ENCODE results near the gene OTOGL.

The OTOGL gene

GRCh38 chr12:80156306-80156705, 57.0 kb downstream of the OTOGL start:
- H3K27ac ChIP-seq (ENCODE audit: poor library complexity, severe bottlenecking) = no peak overlapping the region
- H3K4me1 ChIP-seq (ENCODE audit: insufficient read depth, poor library complexity, severe bottlenecking) = peaks cover 8% of the 10 kb centered on the region
- TF ChIP-seq CTCF (IDR thresholded peaks at IDR 0.05; ENCODE audit: poor library complexity, severe bottlenecking) = no peak

GRCh38 chr12:80157645-80158044, 58.3 kb downstream of the OTOGL start:
- H3K27me3 ChIP-seq (ENCODE audit: insufficient read depth, poor library complexity, severe bottlenecking) = no peaks in the 10 kb centered on the region
- DNase-seq (ENCODE audit: low spot score) = no peak
- H3K4me3 ChIP-seq (ENCODE audit: severe bottlenecking) = no peak overlapping the region
- no peak overlapping the region for H3K27ac ChIP-seq (ENCODE audit: poor library complexity, severe bottlenecking)
- H3K9me3 ChIP-seq (ENCODE audit: severe bottlenecking) = no peaks in the 10 kb centered on the region
- no peaks in the 10 kb centered on the region for H3K36me3 ChIP-seq (ENCODE audit: low read depth)
- TF ChIP-seq CTCF (IDR thresholded peaks at IDR 0.05; ENCODE audit: poor library complexity, severe bottlenecking) = no peak
- no peak for ATAC-seq (ENCODE audit: low read depth)
- peaks cover 8% of the 10 kb centered on the region for H3K4me1 ChIP-seq (ENCODE audit: insufficient read depth, poor library complexity, severe bottlenecking)

More at GRCh38 chr12:80156306-80156705, 57.0 kb downstream of the OTOGL start:
- Histone ChIP-seq H3K9me3 (ENCODE audit: severe bottlenecking) (no peaks in the 10 kb centered on the region), H3K36me3 (ENCODE audit: low read depth) (no peaks in the 10 kb centered on the region), H3K4me3 (ENCODE audit: severe bottlenecking) (no peak overlapping the region), H3K27me3 (ENCODE audit: insufficient read depth, poor library complexity, severe bottlenecking) (no peaks in the 10 kb centered on the region)
- ATAC-seq (ENCODE audit: low read depth) (no peak), DNase-seq (ENCODE audit: low spot score) (no peak)

GRCh38 chr12:80161612-80162011, 62.3 kb downstream of the OTOGL start:
- ATAC-seq (ENCODE audit: low read depth) = no peak
- DNase-seq (ENCODE audit: low spot score) = no peak
- Histone ChIP-seq H3K4me1 (ENCODE audit: insufficient read depth, poor library complexity, severe bottlenecking) (no peaks in the 10 kb centered on the region), H3K36me3 (ENCODE audit: low read depth) (no peaks in the 10 kb centered on the region), H3K4me3 (ENCODE audit: severe bottlenecking) (no peak overlapping the region), H3K27ac (ENCODE audit: poor library complexity, severe bottlenecking) (no peak overlapping the region), H3K27me3 (ENCODE audit: insufficient read depth, poor library complexity, severe bottlenecking) (no peaks in the 10 kb centered on the region), H3K9me3 (ENCODE audit: severe bottlenecking) (no peaks in the 10 kb centered on the region)
- TF ChIP-seq CTCF (IDR thresholded peaks at IDR 0.05; ENCODE audit: poor library complexity, severe bottlenecking) = no peak

- Histone ChIP-seq H3K27me3 (ENCODE audit: insufficient read depth, poor library complexity, severe bottlenecking) (no peaks in the 10 kb centered on the region), H3K4me3 (ENCODE audit: severe bottlenecking) (no peak overlapping the region), H3K4me1 (ENCODE audit: insufficient read depth, poor library complexity, severe bottlenecking) (no peaks in the 10 kb centered on the region), H3K36me3 (ENCODE audit: low read depth) (no peaks in the 10 kb centered on the region), H3K27ac (ENCODE audit: poor library complexity, severe bottlenecking) (no peak overlapping the region), H3K9me3 (ENCODE audit: severe bottlenecking) (no peaks in the 10 kb centered on the region)
- ATAC-seq (ENCODE audit: low read depth) (no peak), DNase-seq (ENCODE audit: low spot score) (no peak)
- no peak for TF ChIP-seq CTCF (IDR thresholded peaks at IDR 0.05; ENCODE audit: poor library complexity, severe bottlenecking)
Measured at GRCh38 chr12:80162177-80162576, 62.8 kb downstream of the OTOGL start.

GRCh38 chr12:80165746-80166145, 66.4 kb downstream of the OTOGL start:
- no peaks in the 10 kb centered on the region for H3K9me3 ChIP-seq (ENCODE audit: severe bottlenecking)
- ATAC-seq (ENCODE audit: low read depth) = no peak
- DNase-seq (ENCODE audit: low spot score) = no peak
- no peak overlapping the region for H3K27ac ChIP-seq (ENCODE audit: poor library complexity, severe bottlenecking)
- H3K4me1 ChIP-seq (ENCODE audit: insufficient read depth, poor library complexity, severe bottlenecking) = no peaks in the 10 kb centered on the region
- H3K4me3 ChIP-seq (ENCODE audit: severe bottlenecking) = no peak overlapping the region
- TF ChIP-seq CTCF (IDR thresholded peaks at IDR 0.05; ENCODE audit: poor library complexity, severe bottlenecking) = no peak
- no peaks in the 10 kb centered on the region for H3K27me3 ChIP-seq (ENCODE audit: insufficient read depth, poor library complexity, severe bottlenecking)
- no peaks in the 10 kb centered on the region for H3K36me3 ChIP-seq (ENCODE audit: low read depth)

Measured in RWPE2 (cell line).